ENCODE data around the gene MBNL3.
A peak's percentile ranks its signal among the peaks of the same experiment; 100 is the strongest.

Gene MBNL3, protein sequence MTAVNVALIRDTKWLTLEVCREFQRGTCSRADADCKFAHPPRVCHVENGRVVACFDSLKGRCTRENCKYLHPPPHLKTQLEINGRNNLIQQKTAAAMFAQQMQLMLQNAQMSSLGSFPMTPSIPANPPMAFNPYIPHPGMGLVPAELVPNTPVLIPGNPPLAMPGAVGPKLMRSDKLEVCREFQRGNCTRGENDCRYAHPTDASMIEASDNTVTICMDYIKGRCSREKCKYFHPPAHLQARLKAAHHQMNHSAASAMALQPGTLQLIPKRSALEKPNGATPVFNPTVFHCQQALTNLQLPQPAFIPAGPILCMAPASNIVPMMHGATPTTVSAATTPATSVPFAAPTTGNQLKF

DNA sequence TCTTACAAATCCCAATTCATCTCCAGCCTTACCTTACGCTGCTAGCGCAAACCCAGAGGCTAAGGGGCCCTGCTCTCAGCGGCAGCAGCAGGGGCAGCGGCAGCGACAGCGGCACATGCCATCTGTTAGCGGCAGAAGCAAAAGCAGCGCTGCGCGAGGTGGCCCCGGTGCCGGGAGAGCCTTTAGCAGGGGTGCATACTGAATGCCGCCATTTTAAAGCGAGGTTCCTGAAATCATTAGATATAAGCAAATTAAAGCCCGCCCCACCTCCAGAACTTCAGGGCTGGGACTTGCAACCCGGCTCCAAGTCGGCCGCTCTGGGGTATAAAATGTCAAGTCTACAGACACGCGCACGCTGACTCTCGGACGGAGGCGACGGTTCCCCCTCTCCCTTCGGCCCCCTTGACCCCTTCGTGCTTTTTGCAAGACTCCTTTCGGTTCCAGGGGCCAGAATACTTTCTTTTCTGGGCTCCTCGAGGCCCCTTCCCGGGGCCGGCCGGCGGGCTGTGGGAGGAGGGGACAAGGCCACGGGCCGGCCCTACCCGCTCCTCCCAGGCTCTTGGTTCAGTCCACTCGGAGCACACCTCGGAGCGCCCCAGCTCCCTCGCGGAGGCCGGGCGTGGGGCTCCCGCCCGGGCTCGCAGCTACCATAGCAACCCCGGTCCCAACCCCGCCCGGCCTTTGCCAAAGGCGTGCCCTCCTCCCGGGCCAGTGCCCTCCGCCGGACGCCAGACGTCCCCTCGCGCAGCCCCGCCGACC lies at the start of gene MBNL3:
Gene MBNL3 (minus strand): TSS at position 220 of the 759 bp plus-strand sequence. CDS start 49,427 bp downstream, outside the sequence.
- peak; percentile 75 for DNase-seq (ENCODE audit: low spot score)

DNA sequence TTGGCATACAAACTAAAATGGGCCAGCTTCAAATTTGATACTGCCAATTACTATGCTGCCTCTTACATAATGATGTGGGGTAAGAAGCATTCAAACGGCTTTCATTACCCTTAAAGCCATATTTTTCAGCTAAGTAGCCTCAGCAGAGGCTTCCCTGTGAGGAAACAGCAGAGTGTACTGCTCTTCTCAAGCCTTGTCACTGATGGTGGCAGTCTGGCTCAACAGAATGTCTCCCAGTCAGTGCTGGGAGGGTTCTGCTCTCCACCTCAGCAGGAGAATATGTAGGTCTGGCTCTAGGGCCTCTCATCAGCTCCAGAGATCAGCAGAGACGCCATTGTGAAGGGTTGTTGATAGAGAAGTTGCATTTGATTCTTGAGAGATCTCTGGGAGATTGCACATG lies 44.6 kb upstream of the MBNL3 start:
- no peak for DNase-seq (ENCODE audit: low spot score)

DNA sequence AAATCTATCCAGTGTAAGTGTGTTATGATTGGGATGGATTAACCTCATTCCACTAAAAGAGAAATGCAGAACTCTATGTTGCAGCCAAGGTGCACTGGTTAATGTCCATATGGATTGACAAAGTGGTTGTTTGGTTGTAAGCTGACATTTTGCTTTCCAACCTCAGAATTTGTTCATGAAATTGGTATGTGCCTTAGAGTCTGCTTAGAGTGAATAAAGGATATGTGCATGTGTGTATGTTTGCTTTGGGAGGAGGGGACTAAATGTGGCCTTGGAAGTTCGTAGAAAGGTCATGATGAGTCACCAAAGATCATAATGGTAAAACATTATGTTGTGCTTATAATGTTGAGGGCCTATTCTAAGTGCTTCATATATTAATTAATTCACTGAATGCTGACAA lies 44.1 kb upstream of the MBNL3 start:
- no peak for DNase-seq (ENCODE audit: low spot score)

DNA sequence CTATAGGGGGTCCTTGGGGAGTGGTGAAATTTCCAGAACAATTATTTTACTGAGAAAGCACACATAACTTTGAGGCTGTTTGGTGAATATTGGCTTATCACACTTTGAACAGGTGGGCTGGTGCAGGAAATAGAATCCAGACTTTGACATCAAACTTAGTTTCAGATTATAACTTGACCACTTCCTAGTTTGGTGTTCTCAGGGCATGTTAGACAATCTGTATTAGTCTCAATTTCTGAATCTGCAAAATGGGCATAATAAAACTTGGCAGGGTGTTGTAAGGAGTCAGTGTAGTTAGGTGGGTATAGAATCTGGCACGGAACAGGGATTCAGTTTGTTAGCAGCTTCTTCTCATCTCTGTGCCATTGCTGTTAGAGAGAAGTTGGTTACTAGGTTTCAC lies 43.3 kb upstream of the MBNL3 start:
- no peak for DNase-seq (ENCODE audit: low spot score)

DNA sequence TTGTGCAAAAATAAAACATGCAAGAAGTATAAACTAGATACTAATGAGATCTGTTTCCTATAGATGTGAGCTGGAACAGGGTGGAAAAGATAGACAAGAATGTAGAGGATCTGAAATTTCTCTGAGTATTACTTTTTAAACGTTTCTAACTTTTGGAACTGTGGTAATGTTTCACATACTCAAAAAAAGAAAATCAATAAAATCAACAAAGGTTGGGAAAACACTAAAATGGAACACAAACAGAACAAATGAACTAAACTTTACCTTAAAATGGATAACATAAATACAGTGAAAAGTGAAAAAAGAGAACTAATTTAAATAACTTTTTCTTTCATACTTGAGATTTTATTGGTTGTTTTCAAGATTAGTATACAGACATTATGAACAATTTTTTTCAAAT lies 32.0 kb upstream of the MBNL3 start:
- DNase-seq (ENCODE audit: low spot score) = no peak

DNA sequence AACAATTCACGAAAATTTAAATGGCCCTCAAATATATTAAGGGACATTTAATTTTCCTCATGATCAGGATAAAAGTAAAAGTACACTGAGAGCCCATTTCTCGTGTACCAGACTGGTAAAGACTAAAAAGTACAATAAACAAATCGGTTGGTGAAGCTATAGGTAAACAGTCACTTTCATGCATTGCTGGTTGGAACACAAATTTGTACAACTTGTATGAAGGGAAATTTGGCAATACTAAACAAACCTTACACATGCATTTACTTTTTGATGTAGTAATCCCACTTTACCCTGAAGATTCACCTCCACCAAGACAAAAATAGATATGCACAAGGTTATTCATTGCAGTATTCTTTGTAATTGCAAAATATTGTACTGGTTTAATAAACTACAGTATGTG lies 31.4 kb upstream of the MBNL3 start:
- DNase-seq (ENCODE audit: low spot score) = no peak

DNA sequence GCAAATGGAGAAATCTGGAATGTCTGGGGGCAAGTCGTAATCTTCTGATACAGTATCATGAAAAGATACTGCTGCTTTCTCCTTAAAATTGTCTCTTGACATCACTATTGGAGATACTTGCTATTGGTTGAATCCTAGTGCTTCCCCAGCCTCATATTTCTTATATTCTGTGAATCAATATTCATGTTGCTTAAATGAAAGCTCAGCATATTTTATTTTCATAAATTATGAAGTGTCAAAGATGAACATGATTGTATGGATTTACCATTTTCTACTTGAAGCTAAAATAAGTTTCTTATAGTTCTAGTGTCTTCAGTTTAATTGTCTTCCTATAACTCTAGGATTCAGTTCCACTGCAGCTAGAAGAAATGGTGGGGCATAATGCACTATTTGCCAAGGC lies 29.6 kb upstream of the MBNL3 start:
- DNase-seq (ENCODE audit: low spot score) = no peak

DNA sequence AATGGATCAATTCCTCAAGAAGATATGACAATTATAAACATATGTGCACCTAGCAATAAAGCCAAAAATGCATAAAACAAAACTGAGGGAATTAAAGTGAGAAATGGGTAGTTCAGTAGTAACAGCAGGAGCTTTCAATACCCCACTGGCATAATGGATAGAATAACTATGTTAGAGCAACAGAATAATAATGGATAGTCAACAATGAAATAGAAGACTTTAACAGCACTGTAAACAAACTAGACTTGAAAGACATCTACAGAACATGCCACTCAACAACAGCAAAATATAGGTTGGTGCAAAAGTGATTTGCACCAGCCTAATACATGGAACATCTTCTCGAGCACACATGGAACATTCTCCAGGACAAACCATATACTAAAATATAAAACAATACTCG lies 20.0 kb upstream of the MBNL3 start:
- no peak for DNase-seq (ENCODE audit: low spot score)

DNA sequence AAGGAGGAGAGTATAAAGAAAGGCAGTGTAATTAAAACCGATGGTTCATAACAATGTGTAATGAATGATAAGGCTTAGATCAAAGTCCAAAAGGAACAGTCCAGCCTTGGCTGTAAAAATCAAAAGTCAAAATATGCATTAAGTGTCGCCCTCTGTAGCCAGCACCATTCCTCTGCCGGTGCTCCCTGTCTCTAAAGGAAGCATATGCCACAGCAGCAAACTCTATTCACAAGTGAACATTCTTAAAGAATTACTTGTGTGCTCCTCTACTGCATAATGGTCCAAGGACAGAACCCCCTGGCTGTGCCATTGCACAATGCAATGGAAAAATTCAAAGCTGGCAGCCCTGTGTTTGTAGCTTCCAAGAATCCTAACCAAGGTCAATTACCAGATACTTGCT lies 16.3 kb upstream of the MBNL3 start:
- no peak for DNase-seq (ENCODE audit: low spot score)

DNA sequence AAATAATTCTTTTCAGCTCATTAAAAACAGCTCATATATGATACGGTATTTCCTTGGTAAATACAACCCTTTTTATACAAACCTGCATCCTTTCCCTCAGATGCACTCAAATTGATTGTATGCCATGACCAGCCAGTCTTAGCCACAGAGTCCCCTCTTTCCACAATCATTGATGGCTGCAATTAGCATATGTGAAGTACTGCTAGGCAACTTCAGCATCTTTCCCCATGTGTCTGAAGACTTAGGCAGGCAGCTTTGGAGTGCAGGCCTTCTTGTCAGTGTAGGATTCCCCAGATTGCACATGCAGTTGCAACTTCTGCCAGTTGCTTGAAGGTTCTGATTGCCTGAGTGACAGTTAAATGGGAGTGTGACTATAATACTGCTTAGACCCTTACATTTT lies 15.6 kb upstream of the MBNL3 start:
- DNase-seq (ENCODE audit: low spot score) = no peak

DNA sequence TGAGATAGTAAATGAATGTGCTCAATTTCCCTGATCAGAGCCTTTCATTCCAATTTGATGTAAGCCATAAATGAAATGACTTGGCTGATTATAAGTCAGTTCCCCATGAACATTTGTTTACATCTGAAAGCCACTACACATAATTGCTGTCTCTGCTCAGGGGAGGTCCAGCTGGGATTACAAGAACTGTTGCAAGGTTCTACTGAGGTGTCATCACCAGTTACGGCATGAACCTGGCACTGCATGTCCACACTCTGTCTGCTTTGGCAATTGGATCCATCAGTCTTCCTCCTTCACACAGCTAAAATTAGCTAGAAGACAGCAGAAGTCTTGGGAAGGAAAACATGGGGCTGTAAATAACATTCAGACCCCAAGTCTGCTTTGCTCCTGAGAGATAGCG lies 12.8 kb upstream of the MBNL3 start:
- no peak for DNase-seq (ENCODE audit: low spot score)

DNA sequence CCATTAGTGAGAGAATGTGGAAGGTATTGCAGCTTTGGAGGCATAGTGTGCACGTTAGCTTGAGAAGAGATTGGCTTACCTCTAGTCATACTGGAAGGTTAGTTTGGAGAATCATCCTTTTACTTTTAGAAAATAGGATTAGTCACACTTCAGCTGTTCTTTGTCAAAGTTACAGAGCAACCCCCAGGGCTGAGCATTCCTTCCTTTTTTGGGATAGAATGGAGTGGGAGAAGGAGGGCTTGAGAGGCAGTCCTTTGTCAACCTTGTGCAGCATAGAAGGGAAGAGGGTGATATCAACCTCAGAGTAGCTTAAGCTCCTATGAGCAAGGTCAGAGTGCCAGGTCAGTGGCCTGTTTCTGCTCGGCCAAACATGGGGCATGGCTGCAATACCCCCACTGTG lies 8.6 kb upstream of the MBNL3 start:
- DNase-seq (ENCODE audit: low spot score) = no peak

DNA sequence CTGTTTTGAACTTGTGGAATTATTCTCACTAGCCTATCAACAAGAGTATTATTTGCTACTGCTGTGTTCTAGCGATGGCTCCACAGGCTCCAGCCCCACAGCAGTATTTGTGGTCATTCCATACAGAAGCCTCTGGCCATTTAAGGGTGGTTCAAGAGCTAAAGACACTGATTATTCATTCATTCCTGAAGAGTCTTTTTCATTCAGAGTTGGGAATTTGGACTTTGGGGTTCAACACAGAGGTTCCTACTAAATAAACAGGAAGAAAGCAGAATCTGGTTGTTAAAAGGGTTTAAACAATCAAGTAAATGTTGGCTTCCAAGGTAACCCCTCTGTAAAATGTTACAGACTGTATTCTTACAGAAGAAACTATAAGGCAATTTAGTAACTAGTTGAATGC lies 4.3 kb upstream of the MBNL3 start:
- no peak for DNase-seq (ENCODE audit: low spot score)

DNA sequence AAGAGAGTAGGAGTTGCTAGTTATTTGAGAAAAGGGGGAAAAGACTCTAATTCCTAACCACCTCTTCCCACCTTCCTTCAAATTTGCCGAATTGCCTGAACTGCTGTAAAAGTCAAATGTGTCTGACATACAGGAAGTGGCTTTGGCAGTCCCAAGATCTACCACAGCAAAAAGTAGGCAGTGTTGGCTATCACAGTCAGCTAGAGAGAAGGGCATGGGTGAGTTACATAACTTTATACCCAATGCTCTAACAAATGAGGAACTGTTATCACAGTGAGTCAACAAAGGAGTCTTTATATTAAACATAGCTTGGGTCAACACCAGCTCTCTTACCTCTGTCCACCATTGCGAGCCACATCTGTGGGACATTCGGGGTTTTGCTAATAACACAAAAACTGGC lies 2.4 kb upstream of the MBNL3 start:
- peak; percentile 51 for DNase-seq (ENCODE audit: low spot score)

DNA sequence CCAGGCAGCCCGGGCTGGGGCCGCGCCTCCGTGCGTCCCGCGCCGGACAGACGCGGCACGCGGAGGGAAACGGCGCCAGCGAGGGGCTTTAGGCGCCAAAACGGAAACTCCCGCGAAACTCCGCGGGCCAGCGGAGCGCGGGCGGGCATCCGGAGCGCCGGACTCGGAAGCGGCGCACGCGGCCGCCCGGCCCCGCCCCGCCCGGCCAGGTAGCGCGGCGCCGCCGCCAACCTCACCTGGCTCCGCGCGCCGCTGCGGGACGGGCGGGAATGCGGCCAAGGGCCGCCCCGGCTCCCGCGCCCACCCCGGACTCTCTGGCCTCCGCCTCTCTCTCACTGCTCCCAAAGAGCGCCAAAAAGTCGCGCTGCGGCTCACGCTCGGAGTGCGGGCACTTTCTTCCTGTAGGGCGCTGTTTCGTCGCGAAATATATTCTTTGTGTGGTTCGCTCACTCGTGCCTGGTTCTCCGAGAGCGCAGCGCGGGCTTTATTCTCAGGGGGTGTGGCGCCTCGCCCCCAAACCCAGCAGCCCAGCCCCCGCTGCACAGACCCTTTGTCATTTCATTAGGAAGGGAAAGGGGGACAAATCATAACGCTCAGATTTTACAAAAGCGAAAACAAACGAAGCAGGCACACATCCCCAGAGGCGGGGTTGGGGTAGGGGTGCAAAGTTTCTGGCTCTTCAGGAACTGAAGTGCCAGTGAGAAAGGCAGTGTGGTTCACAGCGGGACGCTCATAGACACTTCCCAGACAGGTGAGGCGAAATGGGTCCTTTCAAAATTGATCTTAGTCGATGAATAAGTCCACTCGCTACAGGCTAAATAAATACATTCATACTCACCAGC lies 961 bp upstream of the MBNL3 start:
- DNase-seq (ENCODE audit: low spot score) = peak; percentile 48

DNA sequence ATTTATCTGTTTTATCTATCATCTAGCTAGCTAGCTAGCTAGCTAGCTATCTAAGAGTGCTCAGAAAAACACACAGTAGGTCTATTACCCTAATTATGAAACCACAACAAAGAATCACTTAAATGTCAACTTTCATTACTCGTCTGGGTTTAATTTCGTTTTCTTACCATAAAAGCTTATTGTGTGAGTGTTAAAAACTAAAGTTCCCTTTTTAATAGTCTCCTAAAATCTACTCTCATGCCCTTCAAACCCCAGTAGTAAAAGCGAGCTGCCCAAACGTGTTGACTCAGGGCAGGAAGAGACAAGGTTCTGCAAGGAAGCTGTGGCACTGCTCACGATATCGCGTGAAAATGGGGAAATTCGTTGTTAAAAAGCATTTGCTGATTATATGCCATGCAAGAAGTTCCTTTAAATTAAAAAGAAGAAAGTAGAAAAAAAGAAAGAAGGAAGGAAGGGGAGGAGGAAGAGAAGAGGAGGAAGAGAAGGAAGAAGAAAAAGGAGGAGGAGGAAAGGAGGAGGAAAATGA lies 595 bp downstream of the MBNL3 start:
- peak; percentile 51 for DNase-seq (ENCODE audit: low spot score)

DNA sequence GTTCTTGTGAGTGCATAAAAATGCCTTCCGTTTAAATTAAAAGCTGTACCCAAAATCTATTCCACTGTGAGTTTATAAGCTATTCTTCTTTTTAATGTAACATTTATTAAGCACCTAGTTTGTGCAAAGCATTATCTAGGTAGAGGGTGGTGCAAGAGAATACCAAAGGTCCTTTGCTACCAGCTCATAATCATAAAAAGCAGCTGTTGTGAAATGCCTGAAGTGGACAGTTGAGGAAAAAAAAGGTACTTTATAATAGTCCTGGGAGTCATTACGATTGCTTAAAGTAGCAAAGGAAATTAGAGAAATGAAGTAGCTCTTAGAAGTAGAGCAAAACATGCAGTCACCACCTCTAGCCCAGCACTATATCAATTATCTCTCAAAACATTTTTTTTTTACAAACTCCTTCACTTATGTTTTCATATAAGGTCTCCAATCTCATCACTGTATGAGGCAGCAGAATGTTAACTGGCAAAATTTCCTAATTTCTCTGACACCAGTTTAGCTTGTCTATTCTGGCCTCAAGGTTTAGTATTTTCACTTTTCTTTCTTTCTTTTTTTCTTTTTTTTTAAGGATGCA lies 2.1 kb downstream of the MBNL3 start:
- peak; percentile 42 for DNase-seq (ENCODE audit: low spot score)

DNA sequence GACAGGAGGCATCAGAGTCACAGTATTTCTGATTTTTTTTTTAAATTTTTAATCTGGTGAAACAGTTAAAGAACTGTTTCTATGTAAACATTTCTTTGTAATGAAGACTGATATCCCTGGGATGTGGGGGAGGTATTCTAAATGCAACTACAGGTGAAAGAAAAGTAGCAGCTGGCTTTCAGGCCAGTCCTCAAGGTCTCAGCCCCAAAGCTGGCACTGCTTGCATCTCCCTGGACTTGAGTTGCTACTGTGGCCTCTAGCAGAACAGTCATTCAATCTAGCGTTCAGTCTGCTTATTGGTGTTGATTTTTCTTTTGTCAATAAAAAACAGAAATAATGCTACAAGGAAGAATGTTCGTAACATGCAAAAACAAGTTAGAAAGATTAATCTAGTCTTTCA lies 4.9 kb downstream of the MBNL3 start:
- DNase-seq (ENCODE audit: low spot score) = no peak

DNA sequence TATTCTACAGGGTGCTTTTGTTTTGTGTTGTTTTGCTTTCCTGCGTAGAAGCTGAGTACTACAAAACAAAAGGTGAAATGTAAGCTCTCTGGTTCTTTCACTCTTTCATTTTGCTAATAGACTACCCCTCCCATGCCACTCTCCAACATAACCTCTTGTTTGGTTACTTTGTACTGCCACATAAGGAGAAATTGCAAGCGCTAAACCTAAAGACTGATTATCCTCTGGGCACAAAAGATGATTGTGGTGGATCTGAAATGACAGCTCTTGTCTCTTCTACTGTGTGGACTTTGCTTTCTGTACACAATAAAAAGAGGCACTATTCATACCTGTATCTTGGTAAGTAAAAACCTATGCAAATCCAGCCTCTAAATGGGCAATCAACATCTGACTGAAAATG lies 5.3 kb downstream of the MBNL3 start:
- DNase-seq (ENCODE audit: low spot score) = no peak

DNA sequence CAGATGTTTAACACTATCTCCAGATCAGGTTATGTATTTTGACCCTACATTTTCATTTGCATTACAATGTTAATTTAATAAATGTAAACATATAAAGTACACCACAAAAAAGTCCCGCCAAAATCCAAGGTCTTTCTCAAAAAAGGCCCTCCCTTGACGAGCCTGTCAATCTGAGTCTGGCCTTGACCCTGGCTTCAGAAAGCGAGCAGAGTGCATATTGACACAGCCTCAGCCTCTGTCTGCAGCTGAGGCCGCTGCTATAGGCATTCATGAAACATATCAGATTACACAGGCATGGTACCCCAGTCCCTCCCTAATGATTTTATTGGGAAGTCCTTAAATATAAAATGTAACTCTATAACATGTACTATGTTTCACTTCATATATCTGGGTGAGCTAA lies 6.2 kb downstream of the MBNL3 start:
- no peak for DNase-seq (ENCODE audit: low spot score)

DNA sequence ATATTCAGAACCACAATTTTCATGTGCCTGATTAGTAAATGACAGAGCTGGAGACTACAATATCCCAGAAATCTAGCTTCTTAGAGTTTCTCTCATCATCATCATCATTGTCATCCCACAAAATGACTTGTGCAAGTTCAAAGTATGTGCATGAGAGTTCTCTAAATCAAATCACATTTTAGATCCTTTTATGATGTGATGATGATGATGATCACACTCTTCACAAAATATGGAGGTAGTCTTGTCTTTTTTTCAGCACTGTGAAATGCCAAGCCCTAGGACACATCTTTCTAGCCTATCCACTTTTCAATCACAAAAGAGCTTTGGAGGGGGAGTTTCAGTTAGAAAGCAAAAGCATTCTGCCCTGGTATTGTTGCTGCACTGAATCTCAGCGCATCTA lies 7.4 kb downstream of the MBNL3 start:
- DNase-seq (ENCODE audit: low spot score) = no peak

DNA sequence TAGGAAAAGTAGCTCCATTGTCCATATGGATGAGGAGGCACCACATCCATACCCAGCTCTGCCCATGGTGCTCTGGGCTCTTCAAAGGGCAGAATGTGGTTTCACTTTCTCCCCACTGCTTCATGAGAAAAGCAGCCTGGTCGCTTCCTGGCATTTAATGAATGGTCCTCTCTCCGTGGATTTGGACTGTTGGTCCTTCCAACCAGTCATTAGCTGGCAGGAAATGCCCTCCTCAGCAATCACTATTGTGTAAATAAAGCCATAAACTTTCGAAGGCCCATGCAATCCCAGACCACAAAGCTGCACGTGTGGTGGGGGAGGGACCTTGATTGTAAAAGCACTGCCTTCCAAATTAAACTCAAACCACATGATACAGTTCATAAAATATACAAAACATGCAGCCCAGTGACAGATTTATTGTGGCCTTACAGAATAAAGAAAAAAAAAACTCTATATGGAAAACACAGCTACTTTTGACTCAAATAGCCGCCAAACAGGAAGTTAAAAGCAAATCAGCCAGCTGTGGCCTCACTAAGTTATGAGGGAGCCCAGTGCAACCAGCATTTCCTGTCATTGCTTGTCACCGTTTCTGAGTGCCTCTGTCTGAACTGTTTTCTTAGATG lies 8.1 kb downstream of the MBNL3 start:
- DNase-seq (ENCODE audit: low spot score) = peak; percentile 43
